GM21717 (cell line): ENCODE results near the gene TNFRSF1B.

Experiments
- ATAC-seq: cut with Tn5 transposase; IDR thresholded peaks from one replicate; pipeline ENCODE4 v1.9.1; 2021; ENCODE audit warnings: mild to moderate bottlenecking, moderate library complexity; ENCODE audit not compliant: unreplicated experiment

TNFRSF1B gene

DNA sequence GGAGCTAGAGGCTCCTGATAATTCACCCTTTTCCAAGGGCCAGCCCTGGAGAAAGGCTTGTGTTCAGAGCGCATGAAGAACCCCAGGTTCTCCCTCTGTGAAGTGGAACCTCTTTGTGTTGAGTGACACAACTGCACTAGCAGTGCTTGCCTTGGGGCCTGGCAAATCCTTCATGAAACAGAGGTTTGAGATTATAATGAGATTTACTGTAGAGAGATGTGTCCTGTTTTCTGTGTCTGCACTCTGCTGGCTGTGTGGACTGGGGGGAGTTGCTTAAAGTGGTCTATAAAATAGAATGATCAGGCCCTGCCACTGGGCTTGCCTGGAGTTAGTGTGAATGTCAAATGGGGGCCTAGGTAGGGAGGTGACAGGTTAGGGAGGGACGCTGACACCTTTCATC, 11.5 kb upstream of the TNFRSF1B start:
- no peak for ATAC-seq

GRCh38 chr1:12157366-12158231, 9.2 kb upstream of the TNFRSF1B start:
- ATAC-seq = peak; percentile 26

- ATAC-seq = no peak
Measured at GRCh38 chr1:12158357-12159092, 8.3 kb upstream of the TNFRSF1B start.

GRCh38 chr1:12159816-12160215, 7.0 kb upstream of the TNFRSF1B start:
- no peak for ATAC-seq

GRCh38 chr1:12161324-12161661, 5.5 kb upstream of the TNFRSF1B start:
- no peak for ATAC-seq

- ATAC-seq = peak; percentile 70
Measured at GRCh38 chr1:12161662-12162458, 4.9 kb upstream of the TNFRSF1B start.

DNA sequence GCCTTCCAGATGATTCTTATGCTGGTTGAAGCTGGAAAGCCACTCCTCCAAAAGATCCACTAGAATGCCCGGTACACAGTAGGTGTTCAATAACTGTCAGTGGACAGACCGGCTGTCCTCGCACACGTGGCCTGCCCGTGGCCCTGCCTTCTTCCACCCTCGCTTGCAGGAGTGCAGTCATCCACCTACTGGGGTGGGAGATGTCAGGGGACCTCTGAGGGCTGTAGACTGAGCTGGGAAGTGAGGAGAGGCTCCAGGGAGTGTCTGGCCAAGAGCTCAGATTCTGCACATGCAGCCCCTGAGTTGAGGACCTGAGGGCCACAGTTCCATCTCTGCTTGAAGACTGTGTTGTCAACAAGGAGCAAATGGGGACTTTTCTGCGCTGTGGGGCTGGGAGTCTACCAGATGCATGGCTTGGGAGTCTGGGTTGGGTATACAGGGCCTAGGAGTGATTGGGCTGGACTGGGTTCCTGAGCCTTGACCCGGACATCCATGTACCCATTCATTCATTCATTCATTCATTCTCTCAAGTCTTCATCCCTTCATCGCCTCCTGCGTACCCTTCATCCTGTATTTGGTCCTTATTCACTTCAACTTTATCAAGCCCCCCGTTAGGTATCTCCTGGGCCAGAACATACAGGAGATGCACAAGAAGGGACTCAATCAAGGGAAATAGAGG, 4.2 kb upstream of the TNFRSF1B start:
- ATAC-seq = no peak

DNA sequence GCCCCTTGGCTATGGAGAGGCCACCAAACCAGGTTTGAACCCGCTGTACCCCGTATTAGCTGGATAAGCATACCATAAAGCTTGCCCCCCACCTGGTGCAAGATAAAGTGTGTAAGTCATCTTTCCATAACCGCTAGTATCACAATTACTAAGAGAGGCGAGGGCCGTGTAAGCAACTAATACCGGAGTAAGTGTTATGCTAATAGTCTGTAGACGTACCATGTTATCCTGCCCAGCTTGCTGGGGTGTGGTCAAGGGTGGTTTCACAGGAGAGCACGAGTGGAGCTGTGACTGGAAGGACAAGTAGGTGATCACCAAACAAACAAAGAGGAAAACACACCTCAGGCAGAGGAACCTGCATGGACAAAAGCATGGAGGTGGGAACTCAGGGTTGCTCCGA, 3.6 kb upstream of the TNFRSF1B start:
- ATAC-seq = no peak

GRCh38 chr1:12164210-12164609, 2.6 kb upstream of the TNFRSF1B start:
- ATAC-seq = no peak

GRCh38 chr1:12165342-12165741, 1.4 kb upstream of the TNFRSF1B start:
- no peak for ATAC-seq

DNA sequence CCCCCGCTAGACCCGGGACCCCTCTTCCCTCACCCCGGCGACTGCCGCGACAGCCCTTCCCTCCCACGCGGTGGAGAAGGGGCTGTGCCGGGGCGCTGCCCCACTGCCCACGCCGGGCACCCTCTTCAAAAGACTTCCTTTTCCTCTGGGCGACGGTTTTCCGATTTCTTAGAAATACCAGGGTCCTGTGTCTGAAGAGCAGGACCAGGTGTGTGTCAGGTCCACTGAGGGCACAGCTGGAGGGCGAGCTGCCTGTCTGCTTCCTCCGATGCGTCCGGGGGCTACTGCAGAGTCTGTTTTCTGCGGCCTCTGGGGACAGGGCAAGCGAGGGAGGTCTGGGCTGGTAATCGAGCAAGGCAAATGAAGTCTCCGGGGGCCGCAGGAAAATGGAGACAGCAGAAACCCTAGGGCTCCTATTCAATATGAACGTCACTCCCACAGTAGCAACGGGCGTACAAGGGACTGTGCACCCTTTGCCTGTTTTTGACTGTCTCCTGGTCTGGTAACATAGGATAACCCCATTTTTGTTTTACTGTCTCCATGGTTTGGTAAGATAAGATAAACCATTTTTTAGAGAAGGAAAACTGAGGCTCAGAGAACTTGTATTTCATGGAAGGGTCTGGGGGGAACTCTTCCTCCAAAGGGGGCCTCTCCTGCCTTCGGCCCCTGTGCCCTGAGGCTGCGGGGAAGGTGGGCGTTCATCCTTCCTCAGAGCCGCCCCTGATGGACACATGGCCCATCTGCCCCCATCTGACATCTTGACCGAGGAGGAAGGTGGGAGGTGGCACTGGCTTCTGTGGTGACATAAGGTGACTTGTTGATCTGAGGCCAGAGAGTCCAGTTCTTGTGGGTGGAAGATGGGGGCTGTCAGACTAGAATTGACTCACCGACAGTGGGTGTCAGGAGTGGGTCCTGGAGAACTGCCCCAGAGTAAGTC, 970 bp downstream of the TNFRSF1B start:
- ATAC-seq = no peak

GRCh38 chr1:12168451-12169160, 1.8 kb downstream of the TNFRSF1B start:
- no peak for ATAC-seq

- ATAC-seq = no peak
Measured at GRCh38 chr1:12169442-12170135, 2.8 kb downstream of the TNFRSF1B start.

- no peak for ATAC-seq
Measured at GRCh38 chr1:12170263-12170671, 3.5 kb downstream of the TNFRSF1B start.

- ATAC-seq = no peak
Measured at GRCh38 chr1:12171206-12172041, 4.6 kb downstream of the TNFRSF1B start.

DNA sequence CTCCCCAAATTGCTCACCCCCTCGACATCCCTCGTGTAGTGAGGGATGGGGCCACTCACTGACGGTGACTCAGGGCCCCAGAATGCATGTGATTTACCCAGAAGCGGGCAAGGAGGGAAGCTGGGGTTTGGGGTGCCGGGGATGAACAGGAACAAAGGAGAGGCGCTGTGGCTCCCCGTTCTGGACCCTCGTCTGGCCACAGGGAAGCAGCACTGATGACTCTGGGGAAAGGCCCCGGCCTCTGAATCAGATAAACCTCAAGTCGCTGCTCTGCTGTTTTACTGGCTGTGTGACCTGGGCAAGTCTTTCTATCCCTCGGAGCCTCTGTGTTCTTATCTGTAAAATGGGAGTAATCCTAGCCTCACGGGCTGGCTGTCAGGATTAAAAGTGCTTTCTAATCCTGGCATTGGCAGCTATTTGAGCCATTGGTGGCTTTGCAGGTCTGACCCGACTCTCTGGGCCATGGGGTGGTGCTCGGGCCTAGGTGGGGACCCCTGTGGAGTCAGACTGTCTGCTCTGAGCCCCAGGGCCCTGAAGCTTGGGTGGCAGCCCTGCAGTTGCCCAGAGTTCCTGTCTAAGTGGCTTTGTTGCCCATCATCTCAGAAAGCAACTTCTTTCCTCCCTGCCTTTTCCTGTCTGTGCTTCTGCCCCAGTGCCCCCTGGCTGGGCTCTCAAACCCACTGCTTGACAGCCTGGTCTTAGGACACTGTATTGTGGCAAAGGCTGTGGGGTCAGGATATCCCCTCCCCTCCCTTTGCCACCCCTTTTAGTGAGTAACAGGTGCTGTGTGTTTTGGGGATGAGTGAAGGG, 5.5 kb downstream of the TNFRSF1B start:
- no peak for ATAC-seq

- no peak for ATAC-seq
Measured at GRCh38 chr1:12173041-12173509, 6.3 kb downstream of the TNFRSF1B start.
